HG03280 (cell line): ENCODE measurements around the gene SHMT1.

Experiments
- ATAC-seq: cut with Tn5 transposase; IDR thresholded peaks from one replicate; pipeline ENCODE4 v1.9.1; 2021; ENCODE audit warnings: mild to moderate bottlenecking, moderate library complexity; ENCODE audit not compliant: unreplicated experiment

Gene SHMT1

DNA sequence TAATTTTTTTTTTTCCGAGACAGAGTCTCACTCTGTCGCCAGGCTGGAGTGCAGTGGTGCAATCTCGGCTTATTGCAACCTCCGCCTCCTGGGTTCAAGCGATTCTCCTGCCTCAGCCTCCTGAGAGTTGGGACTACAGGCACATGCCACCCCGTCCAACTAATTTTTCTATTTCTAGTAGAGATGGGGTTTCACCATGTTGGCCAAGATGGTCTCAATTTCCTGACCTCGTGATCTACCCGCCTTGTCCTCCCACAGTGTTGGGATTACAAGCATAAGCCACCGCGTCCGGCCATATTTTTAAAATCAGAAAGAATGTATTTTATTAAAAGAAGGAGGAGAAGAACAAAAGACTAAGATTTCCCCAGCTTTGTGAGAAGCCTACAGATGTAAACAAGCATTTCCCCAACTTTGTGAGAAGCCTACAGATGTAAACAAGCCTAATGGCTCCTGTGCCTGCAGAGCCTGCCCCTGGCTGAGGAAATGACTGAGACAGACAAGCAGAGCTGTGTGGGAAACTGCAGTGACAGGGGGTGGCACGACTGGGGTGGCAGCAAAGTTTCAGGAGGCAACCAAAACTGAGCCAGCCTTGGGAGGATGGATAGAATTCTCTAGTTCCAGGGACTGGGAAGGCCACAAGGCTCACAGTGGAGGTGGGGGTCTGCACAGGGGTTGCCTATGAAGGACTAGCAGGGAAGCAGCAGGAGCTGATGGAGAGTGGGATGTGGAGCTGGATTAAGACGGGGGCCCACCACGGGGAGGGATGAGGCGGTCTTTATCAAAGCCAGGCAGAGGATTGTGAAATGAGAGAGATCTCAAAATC lies 71.4 kb downstream of the SHMT1 start:
- ATAC-seq: no peak

DNA sequence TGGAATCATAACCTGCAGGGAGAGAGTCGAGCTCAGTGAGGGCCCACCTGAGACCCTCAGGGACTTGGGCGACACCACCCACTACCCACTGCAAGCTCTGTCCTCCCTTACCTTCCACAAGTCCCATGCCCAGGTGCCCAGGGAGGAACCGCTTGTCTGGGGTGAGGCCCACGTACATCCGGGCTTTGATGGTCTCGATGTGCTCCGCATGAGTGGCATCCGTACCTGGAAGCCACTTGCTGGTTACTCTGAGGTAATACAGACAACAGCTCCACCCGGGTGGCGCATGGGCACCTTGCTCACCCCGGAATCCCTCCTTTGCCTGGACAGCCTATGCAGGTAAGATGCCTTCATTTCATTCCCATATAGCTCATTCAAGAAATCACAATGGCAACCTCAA lies 78.1 kb downstream of the SHMT1 start:
- no peak for ATAC-seq

DNA sequence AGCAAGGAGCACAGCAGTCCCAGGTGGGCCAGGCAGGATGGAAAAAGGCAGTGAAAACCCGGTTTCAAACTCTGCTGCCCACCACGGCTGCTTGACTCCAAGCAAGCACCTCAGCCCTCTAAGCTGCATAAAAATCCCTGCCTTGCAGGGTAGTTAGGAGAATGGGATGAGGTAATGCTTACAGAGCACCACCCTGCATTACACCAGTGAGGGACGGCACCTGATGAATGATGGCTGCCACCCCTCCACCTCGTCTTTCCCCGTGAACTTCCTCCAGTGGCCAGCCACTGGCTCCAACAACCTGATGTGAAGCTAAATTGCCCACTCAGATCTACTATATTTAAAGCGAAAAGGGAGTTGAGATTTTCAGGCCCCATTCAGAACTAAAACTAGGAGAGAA lies 81.6 kb downstream of the SHMT1 start:
- ATAC-seq: no peak

DNA sequence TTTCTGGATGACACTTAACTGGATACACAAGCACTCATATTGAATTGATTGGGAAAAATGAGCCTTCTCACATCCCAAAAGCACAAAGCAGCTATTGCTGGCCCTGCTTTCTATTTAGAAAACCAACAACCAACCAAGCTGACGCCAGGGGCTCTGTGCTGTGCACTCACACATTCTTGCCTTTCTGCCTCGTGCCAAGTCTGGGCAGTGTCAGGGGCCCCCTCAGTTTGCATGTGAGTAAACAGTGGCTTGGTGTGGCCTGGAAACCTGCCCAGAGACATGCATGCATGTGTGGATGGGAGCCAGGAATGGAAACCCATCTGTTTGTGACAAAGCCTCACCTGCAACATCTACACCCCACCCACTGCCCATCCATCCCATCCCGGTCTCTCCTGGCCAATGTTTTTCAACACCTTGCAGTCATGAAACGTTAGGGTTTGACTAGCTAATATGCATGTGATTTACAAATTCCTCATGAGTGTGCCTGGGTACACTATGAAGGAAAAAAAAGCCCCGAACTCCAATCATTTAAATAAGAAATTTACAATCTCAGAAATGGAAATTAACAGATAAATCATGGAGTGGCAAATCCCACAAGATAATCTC lies 82.5 kb downstream of the SHMT1 start:
- no peak for ATAC-seq

DNA sequence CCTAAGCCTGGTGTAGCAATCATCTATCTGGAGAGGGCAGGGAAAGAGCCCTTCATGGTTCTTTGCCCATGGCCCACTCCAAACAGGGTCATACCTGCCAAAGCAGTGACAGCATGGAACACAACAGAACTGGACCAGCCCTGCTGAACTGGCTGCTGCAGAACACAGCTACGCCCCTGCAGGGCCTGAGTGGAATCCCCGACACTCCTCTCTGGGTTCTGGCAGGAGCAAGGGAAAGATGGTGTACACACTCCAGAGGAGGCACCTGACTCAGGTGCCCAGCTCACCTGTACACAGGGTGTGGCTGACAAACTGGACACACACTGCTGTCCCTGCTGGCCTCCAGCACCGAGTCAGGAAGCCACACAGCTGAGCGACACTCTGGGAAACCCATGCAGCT lies 83.1 kb downstream of the SHMT1 start:
- ATAC-seq: no peak

DNA sequence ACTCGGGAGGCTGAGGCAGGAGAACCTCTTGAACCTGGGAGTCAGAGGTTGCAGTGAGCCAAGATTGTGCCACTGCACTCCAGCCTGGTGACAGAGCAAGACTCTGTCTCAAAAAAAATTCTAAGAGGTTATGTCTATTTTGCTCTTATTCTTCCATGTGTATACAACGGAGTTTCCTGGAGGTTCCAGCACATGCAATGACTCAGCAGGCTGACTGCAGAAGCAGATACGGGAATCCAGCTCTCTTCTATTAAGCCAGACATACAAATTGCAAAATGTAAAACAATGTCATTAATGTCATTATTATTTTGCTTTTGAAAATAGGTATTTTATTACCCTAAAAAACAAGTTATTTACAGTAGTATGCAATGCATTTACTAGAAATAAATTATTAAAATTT lies 84.5 kb downstream of the SHMT1 start:
- ATAC-seq: no peak
